NCI-H1436 treated with DMSO at 0.1 percent for 48 hours (cell line): ENCODE data around the gene MRPL14.
"Not testable (repeated sequence)": the region's sequence is repeated elsewhere in the genome, so short reads cannot be mapped to it uniquely, and the experiment has no call there.

Experiments
- DNase-seq: peaks from one replicate; lab custom pipeline; 2025; lab: John Stamatoyannopoulos, UW

Gene MRPL14

GRCh38 chr6:44097782-44098317, 29.4 kb downstream of the MRPL14 start:
- no peak for DNase-seq

GRCh38 chr6:44096612-44097011, 30.6 kb downstream of the MRPL14 start:
- peak; percentile 3 for DNase-seq

GRCh38 chr6:44095243-44095623, 32.0 kb downstream of the MRPL14 start:
- not testable (repeated sequence) for DNase-seq

- no peak for DNase-seq
Observed at GRCh38 chr6:44094403-44095242, 32.6 kb downstream of the MRPL14 start.

- DNase-seq: no peak
Observed at GRCh38 chr6:44093750-44094402, 33.4 kb downstream of the MRPL14 start.

GRCh38 chr6:44093066-44093465, 34.2 kb downstream of the MRPL14 start:
- no peak for DNase-seq

- DNase-seq: no peak
Observed at GRCh38 chr6:44091981-44092884, 35.0 kb downstream of the MRPL14 start.

GRCh38 chr6:44091356-44091755, 35.9 kb downstream of the MRPL14 start:
- DNase-seq: not testable (repeated sequence)

GRCh38 chr6:44090465-44090864, 36.8 kb downstream of the MRPL14 start:
- DNase-seq: no peak

GRCh38 chr6:44088827-44089590, 38.2 kb downstream of the MRPL14 start:
- DNase-seq: no peak

- no peak for DNase-seq
Observed at GRCh38 chr6:44087623-44088022, 39.6 kb downstream of the MRPL14 start.

GRCh38 chr6:44086931-44087574, 40.2 kb downstream of the MRPL14 start:
- DNase-seq: no peak

- no peak for DNase-seq
Observed at GRCh38 chr6:44085219-44085618, 42.0 kb downstream of the MRPL14 start.

GRCh38 chr6:44084231-44085014, 42.8 kb downstream of the MRPL14 start:
- no peak for DNase-seq

GRCh38 chr6:44082872-44083321, 44.4 kb downstream of the MRPL14 start:
- DNase-seq: no peak

GRCh38 chr6:44081753-44082152, 45.5 kb downstream of the MRPL14 start:
- no peak for DNase-seq

- no peak for DNase-seq
Observed at GRCh38 chr6:44080561-44081521, 46.4 kb downstream of the MRPL14 start.

GRCh38 chr6:44079672-44080071, 47.6 kb downstream of the MRPL14 start:
- DNase-seq: no peak
